HG03439 (cell line): Measurements from ENCODE around the gene KBTBD12.

Source experiments
- ATAC-seq: cut with Tn5 transposase; IDR thresholded peaks from one replicate; pipeline ENCODE4 v1.9.1; 2021; ENCODE audit warnings: mild to moderate bottlenecking, moderate library complexity; ENCODE audit not compliant: unreplicated experiment

Gene KBTBD12

DNA sequence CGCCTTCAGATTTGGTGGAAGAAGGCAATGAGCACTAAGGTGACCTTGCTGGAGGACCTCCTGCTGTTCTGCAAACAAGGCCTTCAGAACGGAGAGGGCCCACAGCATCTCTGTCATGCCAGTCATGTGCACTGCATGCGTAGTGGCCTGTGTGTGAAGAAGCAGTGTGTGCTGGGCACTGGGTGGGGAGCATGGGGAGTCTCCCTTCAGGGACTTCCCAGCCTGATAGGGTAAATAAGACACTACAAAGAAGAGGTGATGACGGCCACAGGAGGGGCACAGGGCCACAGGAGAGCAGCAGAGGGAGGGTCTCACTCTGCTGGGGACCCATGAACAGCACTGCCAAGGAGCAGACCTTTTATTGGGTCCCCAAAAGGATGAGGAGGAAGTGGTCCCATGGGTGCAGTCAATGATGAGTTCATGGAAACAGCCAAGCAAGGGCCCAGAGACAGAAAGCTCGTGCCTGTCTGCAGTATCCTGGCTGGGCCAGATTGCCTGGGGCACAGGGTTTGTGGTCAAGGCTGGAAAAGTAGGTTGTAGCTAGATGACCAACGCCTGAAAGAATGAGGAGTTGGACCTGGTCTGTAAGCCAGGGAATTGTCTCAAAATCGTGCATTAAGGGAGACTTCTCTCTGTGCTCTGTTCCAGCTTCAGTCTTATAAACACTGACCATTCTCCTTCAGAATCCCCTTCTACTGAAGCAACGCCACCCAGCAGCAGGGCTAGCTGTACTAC is 69.4 kb downstream of the KBTBD12 start:
- ATAC-seq: no peak

DNA sequence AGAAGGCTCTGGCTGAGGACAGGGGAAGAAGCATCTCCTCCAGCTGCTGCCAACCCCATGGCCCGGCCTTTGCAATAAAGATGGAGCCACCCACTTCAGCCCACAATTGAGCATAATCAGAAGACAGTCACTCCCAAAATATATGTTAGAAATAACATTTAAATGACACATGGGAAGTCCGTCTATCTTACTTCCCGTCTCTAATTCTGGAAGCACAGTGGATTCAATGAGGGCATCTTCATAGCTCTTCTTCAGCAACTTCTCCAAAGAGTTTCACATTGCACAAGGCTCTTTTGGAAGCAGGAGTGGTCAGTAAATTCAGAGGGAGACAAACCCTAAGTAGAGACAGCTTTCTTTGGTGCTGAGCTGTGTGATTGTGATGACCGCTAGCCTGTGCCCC is 70.2 kb downstream of the KBTBD12 start:
- ATAC-seq: no peak

DNA sequence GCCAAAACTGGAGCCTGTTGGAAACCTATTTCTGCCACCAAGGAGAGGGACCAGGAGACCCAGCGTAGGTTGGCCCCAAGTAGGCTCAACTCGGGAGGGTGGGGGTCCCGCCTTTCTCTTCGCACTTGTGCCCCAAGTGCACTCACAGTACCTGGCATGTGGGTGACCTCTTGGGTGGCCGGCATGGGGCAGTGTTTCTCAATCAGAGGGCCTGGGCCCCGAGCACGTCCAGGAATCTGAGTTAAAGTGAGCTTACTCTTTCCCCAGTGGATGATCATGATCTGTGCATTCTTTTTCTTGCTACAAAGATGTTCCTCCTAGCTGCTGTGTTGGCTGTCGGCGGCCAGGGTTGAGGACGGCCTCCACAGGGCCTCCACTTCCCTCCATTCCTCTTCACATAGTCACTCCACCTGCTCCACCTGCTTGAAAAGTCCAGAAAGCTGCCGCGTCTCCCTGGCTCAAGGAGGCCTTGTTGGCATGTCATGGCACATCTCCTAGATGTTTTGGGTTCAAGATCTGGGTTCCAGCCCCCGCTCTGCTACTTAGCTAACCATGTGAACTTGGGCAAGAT is 70.7 kb downstream of the KBTBD12 start:
- no peak for ATAC-seq

DNA sequence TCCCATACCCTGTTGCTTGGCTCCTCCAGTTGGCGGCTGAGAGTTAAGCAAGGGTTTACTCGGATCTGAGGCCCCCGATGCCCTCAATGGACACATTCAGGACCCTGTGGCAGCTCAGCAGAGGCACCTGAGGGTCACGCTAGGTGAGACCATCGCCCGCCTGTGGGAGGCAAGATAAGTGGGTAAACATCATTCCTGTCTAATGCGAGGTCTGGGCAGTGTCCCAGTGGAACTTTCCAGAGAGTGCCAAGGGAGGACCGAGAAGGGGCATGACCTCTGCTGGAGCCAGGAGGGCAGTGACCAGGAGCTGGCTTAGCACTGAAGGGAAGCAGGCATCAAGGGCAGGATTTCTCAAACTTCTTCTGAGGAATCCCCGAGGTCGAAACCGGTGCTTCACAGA is 71.8 kb downstream of the KBTBD12 start:
- ATAC-seq: no peak

DNA sequence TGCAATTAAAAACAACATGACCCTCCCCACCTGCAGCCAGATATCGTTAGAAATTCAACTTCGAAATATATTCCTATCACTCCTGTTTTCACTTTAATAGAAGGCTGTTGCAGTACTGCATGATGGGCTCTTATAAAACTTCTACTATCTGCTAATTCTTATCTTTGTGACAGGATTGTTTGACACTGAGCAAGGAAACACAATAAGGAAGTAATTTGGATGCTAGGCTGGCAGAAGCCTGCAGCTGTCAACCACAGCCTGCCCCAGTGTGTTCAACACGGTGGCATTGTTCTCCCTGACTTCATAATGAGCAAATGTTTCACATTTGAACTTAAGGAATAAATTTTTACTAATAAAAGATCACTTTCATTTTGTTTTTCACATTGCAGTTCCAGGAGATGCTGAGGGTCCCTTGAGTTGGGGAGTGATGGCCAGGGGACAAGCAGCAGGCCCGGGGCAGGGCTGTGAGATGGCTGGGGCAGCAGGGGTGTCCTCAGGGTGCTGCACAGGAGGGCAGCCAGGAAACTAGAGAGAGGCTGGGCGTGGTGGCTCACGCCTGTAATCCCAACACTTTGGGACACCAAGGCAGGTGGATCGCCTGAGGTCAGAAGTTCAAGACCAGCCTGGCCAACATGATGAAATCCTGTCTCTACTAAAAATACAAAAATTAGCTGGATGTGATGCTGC is 72.4 kb downstream of the KBTBD12 start:
- ATAC-seq: no peak

DNA sequence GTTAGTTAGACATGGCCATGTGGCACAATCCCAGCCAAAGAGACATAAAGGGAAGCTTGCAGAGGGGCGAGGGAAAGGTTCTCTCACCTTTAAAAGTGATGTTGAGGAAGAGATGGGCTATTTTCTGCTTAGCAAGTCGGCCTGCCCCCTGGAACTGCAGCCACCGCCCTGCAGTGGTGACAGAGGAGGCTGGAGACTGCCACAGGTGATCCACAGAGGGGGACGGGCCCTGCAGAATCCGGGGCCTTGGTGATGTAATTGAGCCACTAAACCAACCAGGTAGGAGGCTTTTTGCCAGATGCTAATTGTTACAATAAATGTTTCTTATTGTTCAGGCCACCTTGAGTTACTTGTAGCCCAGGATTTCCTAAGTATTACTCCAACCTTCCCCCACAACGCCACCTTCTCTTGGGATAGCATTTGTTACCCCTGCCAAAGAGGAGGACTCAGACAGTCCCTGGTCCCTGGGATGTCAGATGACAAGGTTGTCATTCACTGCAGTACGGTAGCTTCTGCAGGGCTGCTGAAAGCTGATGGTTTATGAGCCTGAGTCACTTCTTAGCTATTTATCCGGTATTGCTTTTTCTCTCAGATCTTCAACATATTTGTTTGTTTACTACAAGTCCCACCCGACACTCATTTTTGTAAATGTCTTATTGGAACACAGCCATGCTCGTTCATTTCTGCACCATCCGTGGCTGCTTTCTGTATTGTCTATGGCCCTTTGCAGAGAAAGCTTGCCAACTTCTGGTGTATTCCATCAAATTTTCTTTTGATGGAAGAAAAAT is 73.9 kb downstream of the KBTBD12 start:
- ATAC-seq: no peak

DNA sequence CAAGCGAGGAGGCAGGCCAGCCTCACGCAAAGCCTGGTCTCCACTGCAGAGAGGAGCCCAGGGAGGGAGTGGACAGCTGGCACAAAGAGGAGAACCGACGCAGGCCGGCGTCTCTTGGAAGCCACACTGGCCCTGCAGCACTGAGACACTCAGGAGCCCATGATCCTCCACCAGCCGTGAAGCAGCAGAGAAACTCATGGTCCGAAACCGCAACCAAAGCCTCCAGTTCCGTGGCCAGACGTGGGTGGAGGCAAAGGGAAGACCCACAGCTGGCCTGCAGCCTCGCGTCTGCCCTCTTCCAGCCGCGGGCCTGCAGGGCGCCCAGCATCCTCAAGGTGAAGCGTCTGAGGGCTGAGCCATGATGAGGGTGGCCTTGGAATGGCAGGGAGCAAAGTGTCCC is 75.0 kb downstream of the KBTBD12 start:
- ATAC-seq: no peak

DNA sequence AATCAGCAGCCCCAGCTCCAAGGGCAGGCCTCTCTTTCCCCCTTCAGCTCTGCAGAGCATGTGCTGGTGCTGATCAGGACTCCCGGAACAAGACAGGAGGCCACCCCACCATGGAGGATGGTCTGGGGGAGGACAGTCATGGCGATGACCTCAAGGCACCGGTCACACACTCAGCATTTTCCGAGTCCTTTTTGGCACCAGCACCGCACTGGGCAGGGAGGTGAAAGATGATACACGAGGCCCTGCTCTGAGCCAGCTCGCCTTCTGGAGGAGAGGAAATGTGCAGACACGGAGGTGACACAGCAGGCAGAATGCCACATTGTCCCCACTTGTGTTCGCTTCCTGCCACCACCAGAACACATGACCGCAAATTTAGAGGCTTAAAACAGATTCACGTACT is 75.4 kb downstream of the KBTBD12 start:
- no peak for ATAC-seq

DNA sequence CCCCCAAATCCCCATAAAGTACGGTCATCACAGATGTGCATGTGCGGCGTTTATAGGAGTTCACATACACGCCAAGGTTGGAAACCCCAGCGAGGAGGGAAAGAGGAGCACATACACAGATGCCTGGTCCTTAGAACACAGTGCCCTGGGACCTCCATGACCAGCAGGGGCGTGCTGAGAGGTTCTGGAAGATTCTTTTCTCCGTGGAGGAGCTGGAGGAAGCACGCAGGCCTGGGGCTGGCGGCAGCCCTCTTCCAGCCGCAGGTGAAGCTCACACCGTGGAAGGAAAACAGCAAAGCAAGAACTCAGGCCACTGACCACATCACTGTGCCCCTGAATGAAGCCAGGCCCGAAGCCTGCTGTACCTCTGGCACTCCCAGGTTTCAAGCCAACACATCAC is 76.2 kb downstream of the KBTBD12 start:
- no peak for ATAC-seq

DNA sequence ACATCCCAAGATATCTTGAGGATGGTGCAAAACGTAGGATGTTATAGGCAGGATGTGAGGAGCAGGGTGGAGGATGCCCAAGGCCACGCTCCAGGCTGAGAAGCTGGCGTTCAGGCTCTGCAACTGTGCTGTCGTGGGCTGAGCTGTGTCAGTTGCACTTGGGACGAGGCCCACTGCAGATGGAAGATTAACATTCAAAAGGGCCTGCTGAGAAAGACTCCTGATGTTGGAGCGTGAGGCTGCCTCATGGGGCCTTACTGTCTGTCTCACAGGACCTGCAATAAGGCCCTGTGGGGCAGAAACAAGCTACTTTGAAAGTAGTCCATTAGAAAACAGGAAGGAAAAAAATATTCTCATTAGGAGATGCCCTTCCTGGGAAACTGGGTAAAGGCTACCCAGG is 76.6 kb downstream of the KBTBD12 start:
- no peak for ATAC-seq

DNA sequence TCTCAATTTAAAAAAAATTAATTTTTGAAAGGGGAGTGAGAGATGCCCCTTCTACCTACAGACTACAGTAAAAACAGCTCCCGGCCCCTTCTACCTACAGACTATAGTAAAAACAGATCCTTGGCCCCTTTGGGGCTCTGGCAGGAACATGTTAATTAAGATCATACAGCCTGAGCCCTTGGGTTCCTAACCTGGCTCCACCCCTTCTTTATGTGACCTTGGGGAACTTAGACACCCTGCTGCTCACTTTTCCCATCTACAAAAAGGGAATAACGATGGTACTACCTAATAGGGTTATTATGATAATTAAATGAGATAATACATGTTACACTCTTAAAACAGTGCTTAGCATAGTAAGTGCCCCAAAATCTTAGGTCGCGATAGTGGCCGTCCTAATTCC is 77.1 kb downstream of the KBTBD12 start:
- no peak for ATAC-seq

DNA sequence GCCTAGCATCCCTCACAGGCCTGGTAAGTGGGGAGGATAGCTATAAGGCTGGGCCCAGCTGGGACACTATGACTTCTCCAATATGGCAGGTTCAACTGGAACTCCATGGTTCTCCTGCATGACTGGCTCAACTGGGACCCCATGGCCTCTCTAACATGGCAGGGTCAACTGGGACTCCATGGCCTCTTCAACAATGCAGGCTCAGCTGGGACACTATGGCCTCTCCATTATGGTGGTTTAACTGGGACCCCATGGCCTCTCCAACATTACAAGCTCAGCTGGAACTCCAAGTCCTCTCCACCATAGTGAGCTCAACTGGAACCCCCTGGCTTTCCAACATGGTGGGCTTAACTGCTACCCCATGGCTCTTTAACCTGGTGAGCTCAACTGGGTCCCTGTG is 79.0 kb downstream of the KBTBD12 start:
- ATAC-seq: no peak

DNA sequence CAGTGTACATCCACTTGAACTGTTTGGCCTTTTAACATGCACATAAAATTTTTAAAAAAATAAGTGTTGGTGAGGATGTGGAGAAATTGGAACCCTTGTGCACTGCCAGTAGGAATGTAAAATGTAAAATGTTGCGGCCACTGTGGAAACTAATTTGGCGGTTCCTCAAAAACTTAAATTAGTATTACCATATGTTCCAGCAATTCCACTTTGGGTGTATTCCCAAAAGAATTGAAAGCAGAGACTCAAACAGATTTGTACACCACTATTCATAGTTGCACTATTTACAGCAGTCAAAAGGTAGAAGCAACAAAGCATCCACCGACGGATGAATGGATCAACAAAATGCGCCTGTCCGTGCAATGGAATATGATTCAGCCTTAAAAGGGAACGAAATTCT is 82.0 kb downstream of the KBTBD12 start:
- no peak for ATAC-seq

DNA sequence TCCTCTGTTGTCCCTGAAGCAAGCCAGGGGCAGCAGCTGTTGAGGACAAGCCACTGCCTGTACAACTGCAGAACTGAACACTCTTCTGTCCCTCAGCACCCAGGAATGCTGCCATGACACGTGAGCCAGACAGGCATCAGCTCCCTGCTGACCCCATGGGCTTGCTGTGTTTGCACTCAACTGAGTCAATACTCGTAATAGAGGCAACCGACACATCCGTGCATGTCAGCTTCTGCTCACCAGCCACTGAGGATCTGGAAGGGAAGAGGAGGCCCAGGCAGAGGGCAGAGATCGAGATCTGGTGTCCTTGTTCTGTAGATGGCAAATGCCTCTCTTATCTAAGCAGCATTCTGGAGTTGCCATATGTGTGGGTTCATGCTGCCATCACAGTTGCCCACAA is 82.9 kb downstream of the KBTBD12 start:
- ATAC-seq: no peak

DNA sequence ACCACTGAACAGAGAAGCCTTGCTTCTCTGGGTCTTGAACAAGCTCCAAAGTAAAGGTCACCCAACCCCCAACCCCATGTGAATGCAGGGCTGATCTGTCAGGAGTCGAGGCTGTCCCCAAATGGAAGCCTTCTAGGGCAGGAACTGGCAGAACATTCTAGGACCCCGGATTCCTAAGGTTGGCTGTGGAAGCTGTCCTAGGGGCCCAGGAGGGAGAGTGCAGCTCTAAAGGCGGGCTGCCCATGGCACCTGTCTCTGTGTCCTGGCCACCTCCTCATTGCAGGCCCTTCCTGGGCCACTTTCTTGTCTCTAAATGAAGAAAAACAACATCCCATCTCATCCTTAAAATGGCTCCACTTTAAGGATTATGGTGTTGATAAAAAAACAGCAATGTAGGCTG is 83.6 kb downstream of the KBTBD12 start:
- ATAC-seq: no peak

DNA sequence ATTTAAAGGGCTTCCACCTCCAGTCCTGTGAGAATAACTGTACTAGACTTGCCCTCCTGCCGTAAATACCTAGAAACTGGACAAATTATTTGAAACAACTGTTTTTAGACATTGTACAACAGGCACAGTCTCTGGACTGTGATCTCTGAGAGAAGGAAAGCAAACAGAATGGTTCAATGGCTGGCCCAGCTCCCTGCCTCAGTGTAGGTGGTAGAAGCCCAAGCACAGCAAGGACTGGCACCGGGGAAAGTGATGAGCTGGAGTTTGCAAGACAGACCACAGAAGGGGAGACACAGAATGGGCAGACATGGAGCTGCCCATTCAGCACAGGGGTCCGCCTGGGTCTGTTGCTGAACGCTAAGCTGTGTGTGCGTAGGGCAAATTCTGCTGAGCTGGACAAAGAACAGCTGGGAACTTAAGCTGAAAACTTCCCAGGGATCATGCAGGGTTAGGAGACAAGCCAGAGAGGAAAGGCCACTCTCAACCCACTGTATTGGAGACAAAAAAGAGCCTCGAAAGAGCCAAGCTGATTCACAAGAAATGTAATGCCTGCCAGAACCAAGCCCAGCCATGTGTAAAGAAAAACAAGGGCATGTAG is 84.6 kb downstream of the KBTBD12 start:
- no peak for ATAC-seq

DNA sequence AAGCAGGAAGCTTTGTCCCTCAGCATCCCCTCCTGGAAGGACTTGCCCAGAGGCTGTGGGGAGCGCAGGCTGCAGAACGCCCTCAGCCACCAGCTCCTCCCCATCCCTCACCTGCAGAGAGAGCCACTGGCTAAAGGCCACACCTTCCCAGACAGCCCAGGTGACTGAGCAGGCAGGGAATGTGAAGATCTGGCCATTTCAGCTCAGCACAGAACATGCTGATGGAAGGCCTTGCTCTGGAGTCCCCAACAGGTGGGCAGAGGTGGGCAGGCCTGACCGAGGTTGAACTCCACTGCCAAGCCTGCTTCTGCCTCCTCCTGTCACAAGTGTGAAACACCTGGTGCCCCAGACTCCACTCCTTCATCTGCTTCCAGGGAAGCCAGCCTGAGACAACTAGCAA is 86.5 kb downstream of the KBTBD12 start:
- ATAC-seq: no peak

DNA sequence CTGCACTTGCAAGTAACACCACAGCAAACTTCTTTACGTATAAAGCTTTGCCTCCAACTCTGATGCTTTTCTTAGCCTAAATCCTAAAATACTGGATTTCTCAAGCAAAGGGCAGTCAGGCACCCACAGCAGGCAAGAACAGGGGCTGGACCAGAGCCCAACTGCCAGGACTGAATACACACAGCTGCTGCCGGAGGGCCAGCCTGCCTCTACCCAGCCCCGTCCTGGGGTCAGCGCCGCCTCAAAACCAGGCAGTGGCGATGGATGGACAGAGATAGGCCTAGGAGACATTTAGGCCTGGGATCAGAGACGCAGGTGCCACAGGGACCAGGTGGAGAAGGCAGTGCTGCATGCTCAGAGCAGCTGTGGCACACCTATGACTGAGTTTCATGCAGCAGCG is 89.6 kb downstream of the KBTBD12 start:
- ATAC-seq: no peak

DNA sequence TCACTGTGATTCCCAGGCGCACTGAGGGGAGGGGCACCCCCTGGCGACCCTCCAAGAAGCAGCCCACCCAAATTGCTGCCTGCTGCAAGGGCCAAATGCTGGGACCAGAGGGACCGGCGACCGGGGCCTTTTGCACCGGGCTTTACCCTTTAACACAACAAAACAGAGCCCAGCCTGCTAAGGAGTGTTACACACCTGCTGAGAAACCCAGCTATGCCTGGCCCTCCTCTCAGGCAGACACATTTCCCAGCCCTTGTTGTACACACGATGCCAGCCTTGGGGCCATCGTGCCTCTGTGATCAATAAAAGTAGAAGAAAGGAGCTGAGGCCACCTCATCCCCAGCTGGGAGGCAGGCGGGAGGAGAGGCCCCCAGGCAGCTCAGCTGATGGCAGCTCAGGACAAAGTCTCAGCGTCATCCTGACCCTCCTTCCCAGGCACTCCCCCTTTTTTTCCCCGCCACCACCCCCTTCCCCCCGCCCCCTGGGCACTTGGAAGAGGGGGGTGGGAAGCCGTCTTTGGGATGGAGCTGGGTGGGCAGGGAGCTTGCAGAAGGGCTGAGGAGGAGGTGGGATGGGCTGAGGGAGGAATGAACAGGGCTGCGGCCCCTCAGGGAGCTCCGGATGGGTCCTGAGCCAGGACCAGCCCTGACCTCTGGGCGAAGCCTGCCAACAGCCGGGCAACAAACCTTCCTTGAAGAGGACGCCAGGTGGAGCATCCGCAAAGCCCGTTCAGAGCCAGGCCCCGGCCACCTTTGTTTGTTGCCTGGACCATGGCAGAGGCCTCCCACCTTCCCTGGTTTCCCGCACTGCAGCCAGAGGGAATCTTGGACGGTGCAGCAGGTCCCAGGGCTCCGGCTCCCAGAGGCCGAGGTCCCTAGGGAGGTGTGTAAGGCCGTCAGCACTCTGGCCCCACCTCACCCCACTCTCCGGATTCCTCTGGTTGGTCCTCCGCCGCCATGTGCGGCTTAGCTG is 91.3 kb downstream of the KBTBD12 start:
- no peak for ATAC-seq

DNA sequence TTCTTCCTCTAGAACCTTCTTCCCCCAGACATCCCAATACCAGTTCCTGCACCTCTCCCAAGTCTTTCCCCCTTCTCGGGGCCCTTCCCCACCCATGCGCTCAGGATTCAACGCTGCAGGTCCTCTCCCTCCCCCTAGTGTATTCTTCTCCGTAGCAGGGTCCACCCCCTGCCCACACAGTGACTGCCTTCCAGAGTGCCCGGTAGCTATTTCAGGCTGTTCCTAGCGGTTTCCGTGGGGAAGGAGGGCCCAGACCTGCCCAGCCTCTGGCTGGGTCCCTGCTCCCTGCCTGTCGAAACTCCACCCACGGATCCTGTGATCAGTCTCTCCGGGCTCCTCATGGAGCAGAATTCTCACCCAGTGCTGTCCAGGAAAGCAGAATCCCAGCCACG is 92.0 kb downstream of the KBTBD12 start:
- no peak for ATAC-seq
